NB4 (cell line): ENCODE measurements around the gene PRRX2.

Source experiments
- DNase-seq: peaks from one replicate; pipeline ENCODE4 v3.0.0; 2010; ENCODE audit warnings: low read depth
- H3K4me3 ChIP-seq: one replicate; pipeline ENCODE4 v1.5.1; 2011; ENCODE audit warnings: mild to moderate bottlenecking, low read depth, low read length, moderate library complexity
- MYC ChIP-seq: IDR thresholded peaks from 2 replicates; pipeline ENCODE4 v1.6.1; 2011; ENCODE audit warnings: low read depth, low read length
- POLR2A ChIP-seq: IDR thresholded peaks from 2 replicates; pipeline ENCODE4 v1.6.1; 2011; ENCODE audit warnings: mild to moderate bottlenecking; ENCODE audit not compliant: insufficient read length; ENCODE audit errors: extremely low read depth
- TF ChIP-seq, protein P1 (sequence below): IDR thresholded peaks from 2 replicates; pipeline ENCODE4 v1.6.1; 2011; ENCODE audit warnings: low read depth, low read length
- TF ChIP-seq, protein P2 (sequence below): IDR thresholded peaks from one replicate; pipeline ENCODE4 v1.5.1; 2012; ENCODE audit warnings: low read depth, low read length

Gene PRRX2

DNA sequence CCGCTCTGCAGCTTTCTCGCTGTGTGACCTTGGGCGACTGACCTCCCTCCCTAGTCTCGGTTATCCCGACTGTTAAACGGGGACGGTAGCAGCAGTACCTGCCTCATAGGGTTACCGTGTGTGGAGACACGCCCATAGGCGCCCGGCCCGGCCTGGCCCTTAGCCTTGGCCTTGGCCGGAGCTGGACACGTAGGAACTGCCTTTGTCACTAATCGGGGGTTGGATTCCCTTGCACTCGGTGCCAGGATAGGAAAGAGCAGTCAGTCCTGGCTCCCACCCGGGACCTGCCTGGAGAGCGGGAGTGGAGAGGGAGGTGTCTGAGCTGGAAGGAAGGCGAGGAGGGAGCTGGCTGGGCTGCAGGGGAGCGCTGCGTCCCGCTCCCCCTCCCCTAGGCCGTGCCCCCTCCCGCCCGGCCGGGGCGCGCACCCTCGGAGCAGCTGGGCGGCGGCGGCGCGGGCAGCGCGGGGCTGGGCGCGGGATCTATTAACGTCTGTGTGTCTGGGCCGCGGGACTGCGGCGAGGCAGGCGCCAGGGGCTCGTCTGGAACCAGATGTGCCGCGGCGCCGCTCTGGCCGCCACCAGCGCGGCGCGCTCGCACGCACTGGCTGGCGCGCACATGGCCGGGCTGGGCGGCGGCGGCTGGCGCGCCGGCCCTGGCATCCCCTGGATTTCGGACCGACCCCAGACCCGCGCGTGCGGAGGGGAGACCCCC lies 31.7 kb downstream of the PRRX2 start:
- no peak for DNase-seq
- H3K4me3 ChIP-seq, result no peak overlapping the region

DNA sequence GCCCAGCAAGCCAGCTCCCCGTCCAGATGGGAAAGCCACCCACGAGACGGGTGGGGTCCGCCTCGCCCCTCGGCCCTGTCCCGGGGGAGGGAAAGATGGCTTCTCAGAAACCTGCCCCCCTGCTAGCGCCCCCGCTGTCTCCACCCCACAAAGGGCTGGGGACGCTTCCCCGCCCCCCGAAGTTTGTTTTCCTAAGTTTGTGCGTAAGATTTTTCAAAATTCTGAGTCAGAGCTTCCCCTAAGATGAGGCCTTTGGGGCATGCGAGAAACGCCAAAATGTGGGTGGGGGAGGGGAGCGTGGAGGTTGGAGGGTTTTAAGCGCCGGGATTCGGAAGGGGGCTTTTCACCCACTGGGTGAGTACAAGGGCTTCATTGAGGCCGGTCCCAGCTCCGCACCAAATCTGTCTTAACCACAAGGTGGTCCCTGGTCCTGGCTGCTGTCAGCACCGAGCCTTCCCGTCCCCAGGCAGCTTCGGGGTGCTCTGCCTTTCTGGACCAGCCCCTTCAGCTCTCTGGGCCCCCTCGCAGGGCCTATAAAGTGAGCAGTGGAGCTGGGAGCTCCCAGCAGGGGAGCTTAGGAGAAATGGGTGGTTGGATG lies 32.3 kb downstream of the PRRX2 start:
- DNase-seq, result no peak
- no peak overlapping the region for H3K4me3 ChIP-seq
- TF ChIP-seq, protein P1, sequence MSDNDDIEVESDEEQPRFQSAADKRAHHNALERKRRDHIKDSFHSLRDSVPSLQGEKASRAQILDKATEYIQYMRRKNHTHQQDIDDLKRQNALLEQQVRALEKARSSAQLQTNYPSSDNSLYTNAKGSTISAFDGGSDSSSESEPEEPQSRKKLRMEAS, result no peak
- TF ChIP-seq POLR2A, result no peak
- TF ChIP-seq, protein P2, sequence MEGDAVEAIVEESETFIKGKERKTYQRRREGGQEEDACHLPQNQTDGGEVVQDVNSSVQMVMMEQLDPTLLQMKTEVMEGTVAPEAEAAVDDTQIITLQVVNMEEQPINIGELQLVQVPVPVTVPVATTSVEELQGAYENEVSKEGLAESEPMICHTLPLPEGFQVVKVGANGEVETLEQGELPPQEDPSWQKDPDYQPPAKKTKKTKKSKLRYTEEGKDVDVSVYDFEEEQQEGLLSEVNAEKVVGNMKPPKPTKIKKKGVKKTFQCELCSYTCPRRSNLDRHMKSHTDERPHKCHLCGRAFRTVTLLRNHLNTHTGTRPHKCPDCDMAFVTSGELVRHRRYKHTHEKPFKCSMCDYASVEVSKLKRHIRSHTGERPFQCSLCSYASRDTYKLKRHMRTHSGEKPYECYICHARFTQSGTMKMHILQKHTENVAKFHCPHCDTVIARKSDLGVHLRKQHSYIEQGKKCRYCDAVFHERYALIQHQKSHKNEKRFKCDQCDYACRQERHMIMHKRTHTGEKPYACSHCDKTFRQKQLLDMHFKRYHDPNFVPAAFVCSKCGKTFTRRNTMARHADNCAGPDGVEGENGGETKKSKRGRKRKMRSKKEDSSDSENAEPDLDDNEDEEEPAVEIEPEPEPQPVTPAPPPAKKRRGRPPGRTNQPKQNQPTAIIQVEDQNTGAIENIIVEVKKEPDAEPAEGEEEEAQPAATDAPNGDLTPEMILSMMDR, result no peak
- no peak for TF ChIP-seq MYC

More for the DNA sequence above, 31.7 kb downstream of the PRRX2 start:
- TF ChIP-seq, protein P2, result no peak
- TF ChIP-seq MYC, result no peak

- no peak for DNase-seq
- TF ChIP-seq, protein P2, result no peak
- TF ChIP-seq, protein P1, result no peak
- no peak for TF ChIP-seq POLR2A
- TF ChIP-seq MYC, result no peak
- H3K4me3 ChIP-seq, result no peak overlapping the region
Measured at GRCh38 chr9:129698254-129698757, 32.9 kb downstream of the PRRX2 start.

GRCh38 chr9:129701054-129701453 lies 35.6 kb downstream of the PRRX2 start:
- no peak overlapping the region for H3K4me3 ChIP-seq
- DNase-seq, result no peak
- TF ChIP-seq POLR2A, result no peak
- TF ChIP-seq, protein P2, result no peak
- TF ChIP-seq, protein P1, result no peak
- no peak for TF ChIP-seq MYC

DNA sequence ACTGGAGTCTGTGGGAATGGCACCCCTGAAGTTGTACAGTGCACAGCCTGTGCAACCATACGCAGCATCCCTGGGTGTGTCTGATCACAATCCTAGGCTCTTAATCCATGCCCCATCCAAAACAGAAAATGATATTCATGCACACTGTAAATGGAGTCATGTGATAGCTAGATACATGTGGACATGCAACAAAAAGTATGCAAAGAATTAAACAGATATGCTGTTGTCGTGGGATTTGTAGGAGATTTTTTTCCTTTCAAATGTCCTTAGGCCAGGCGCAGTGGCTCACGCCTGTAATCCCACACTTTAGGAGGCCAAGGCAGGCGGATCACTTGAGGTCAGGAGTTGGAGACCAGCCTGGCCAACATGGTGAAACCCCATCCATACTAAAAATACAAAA lies 36.1 kb downstream of the PRRX2 start:
- no peak overlapping the region for H3K4me3 ChIP-seq
- DNase-seq, result no peak
- TF ChIP-seq POLR2A (no peak), MYC (no peak)
- TF ChIP-seq, protein P1, result no peak
- TF ChIP-seq, protein P2, result no peak
